Measurements from ENCODE around the gene CNTN4. TPM values are rescaled to one million over a fixed set of nuclear protein-coding genes. Genes with fewer than 3 reads are reported as not detected.

The CNTN4 gene
- total and polyA plus RNA-seq, 2 of the 8 experiments (the other 6 are each of a cell fraction or from before 2014, with no cell fraction given) = 0.41 to 2.2 TPM

DNA sequence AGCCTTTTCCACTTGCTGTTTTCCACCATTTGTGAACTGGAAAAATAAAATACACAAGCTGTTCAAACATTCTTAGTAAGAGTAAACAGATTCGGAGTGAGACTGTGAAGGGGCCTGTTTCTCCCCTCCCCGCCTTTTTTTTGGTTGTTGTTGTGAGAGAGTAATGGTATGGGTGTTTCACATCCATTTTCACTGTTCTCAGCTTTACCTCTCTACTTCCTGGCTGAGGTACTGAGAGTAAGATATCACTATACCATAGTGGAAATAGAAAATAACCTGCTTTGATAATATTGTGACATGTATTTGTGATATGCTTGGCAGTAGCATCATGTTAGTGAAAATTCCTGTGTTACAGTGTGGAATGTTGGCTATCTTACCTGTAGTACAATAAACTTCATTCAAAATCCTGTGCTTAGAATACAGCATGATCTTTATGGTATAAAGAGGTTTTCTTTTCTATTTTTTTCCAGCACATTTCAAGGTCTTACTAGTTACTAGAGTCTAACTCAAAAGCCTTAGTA, 12.0 kb downstream of the CNTN4 start:
- Histone ChIP-seq H2BK120ac (replicated peaks; ENCODE audit: low read depth, low read length) (no peak overlapping the region), H2BK5ac (ENCODE audit: low read depth, low read length) (no peak overlapping the region), H3K4me3 (ENCODE audit: extremely low read depth in 1 of 4, insufficient read depth in 2 of 4, low read depth in 3 of 4, low read length in 4 of 4) (no peak overlapping the region), H2AFZ (ENCODE audit: low read length) (no peak overlapping the region), H4K8ac (ENCODE audit: extremely low read depth, insufficient read depth, low read length) (no peak overlapping the region), H3K4ac (replicated peaks; ENCODE audit: insufficient read length, low read depth, low read length) (no peak overlapping the region), H3K9me3 (ENCODE audit: insufficient read depth in 2 of 2, low read depth in 1 of 2, low read length in 1 of 2) (peaks cover 7 to 8% of the 10 kb centered on the region in 2 experiments; a peak in 3 of 4 replicates), H3K79me2 (ENCODE audit: control insufficient read depth in 1 of 2, insufficient read depth in 2 of 2, low read length in 2 of 2) (no peaks in the 10 kb centered on the region), H2BK20ac (ENCODE audit: low read length) (no peak overlapping the region), H2BK12ac (ENCODE audit: low read depth, low read length) (no peak overlapping the region), H4K5ac (ENCODE audit: insufficient read length, low read depth, low read length) (no peak overlapping the region), H3K23ac (ENCODE audit: insufficient read length) (no peak overlapping the region), H3K27me3 (replicated peaks in 1 of 4; ENCODE audit: control insufficient read depth in 3 of 4, extremely low read depth in 1 of 4, insufficient read depth in 3 of 4, low read length in 3 of 4) (no peaks in the 10 kb centered on the region), H3K14ac (ENCODE audit: insufficient read length) (no peak overlapping the region), H3K4me2 (ENCODE audit: insufficient read depth in 1 of 2, low read depth in 2 of 2, low read length in 2 of 2) (no peak overlapping the region), H3K9ac (replicated peaks in 1 of 4; ENCODE audit: extremely low read depth in 1 of 4, low read depth in 3 of 4, low read length in 3 of 4) (no peak overlapping the region), H2AK5ac (ENCODE audit: low read depth, low read length) (no peak overlapping the region), H3K18ac (ENCODE audit: extremely low read depth, low read length) (no peak overlapping the region), H3K27ac (ENCODE audit: low read depth, low read length) (no peak overlapping the region), H2BK15ac (ENCODE audit: low read length) (no peak overlapping the region), H3K23me2 (ENCODE audit: low read depth, low read length) (no peaks in the 10 kb centered on the region), H3K36me3 (ENCODE audit: control insufficient read depth in 2 of 4, insufficient read depth in 4 of 4, low read length in 3 of 4) (peaks cover 0 to 4% (median 0%) of the 10 kb centered on the region in 4 experiments; a peak in 2 of 8 replicates), H4K91ac (replicated peaks; ENCODE audit: insufficient read length, low read length) (no peak overlapping the region), H4K20me1 (replicated peaks in 1 of 2; ENCODE audit: control insufficient read depth in 1 of 2, insufficient read depth in 2 of 2, low read length in 2 of 2) (no peaks in the 10 kb centered on the region), H3K4me1 (replicated peaks in 1 of 4; ENCODE audit: control insufficient read depth in 3 of 4, insufficient read depth in 4 of 4, low read length in 3 of 4) (no peaks in the 10 kb centered on the region), H3K79me1 (ENCODE audit: low read depth, low read length) (no peaks in the 10 kb centered on the region), H3K56ac (replicated peaks; ENCODE audit: insufficient read length, low read depth, low read length) (no peak overlapping the region)
- no peak for TF ChIP-seq USF2 (IDR thresholded peaks at IDR 0.05; ENCODE audit: low read length)
- TF ChIP-seq BACH1 (IDR thresholded peaks at IDR 0.05; ENCODE audit: low read length) = no peak
- TF ChIP-seq GTF2F1 (IDR thresholded peaks at IDR 0.05; ENCODE audit: borderline replicate concordance, low read depth, low read length) = no peak
- TF ChIP-seq SIRT6 (IDR thresholded peaks at IDR 0.05; ENCODE audit: low read length) = no peak
- no peak for TF ChIP-seq KDM4A (IDR thresholded peaks at IDR 0.05; ENCODE audit: low read depth, low read length, severe bottlenecking)
- TF ChIP-seq TBP (IDR thresholded peaks at IDR 0.05; ENCODE audit: low read depth, low read length) = no peak
- no peak for TF ChIP-seq PHF8 (conservative IDR thresholded peaks at IDR 0.05; ENCODE audit: low read depth, low read length)
- TF ChIP-seq, protein P1, sequence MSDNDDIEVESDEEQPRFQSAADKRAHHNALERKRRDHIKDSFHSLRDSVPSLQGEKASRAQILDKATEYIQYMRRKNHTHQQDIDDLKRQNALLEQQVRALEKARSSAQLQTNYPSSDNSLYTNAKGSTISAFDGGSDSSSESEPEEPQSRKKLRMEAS (IDR thresholded peaks at IDR 0.05) = no peak
- no peak for TF ChIP-seq KDM5A (IDR thresholded peaks at IDR 0.05; ENCODE audit: low read length)
- no peak for TF ChIP-seq YY1 (IDR thresholded peaks at IDR 0.05; ENCODE audit: low read depth, low read length)
- FAIRE-seq = no peak
- CTCF ChIA-PET (ENCODE audit: partially characterized antibody) = no interaction called here
- POLR2A ChIA-PET (ENCODE audit: partially characterized antibody) = interaction anchor here (1.1 kb wide), 1 partner anchor 14 kb away, joined by 3 read pairs; no protein-coding TSS in a partner anchor
- WGBS, 2 experiments (ENCODE audit: extremely low coverage in 1 of 2, insufficient coverage in 1 of 2, insufficient read length in 1 of 2, insufficient replicate concordance in 2 of 2, low coverage in 1 of 2, low lambda C conversion rate in 2 of 2, missing lambda C conversion rate in 1 of 2) = 85% methylated on average over 2 of the region's 2 CpGs; no CpG with 5 or more reads in 1 of the 2 experiments
- no peak for DNase-seq (ENCODE audit: low read depth in 1 of 2, low spot score in 2 of 2)
